Stomach (tissue), 9 donors: ENCODE data around the gene ADGRF3. TPM values are rescaled to one million over a fixed set of nuclear protein-coding genes. Genes with fewer than 3 reads are reported as not detected.
"Not testable (repeated sequence)": the region's sequence is repeated elsewhere in the genome, so short reads cannot be mapped to it uniquely, and the experiment has no call there.

Experiments used
- DNase-seq, 2 donors: peaks; one replicate each; pipeline versions ENCODE4 v3.0.0 to v3.0.0-alpha.2; 2013 to 2019
- H3K27ac ChIP-seq, 5 donors: fragments of 200-600 bp in 4 of 5; sonication (generic) in 4 of 5; one replicate each; pipeline ENCODE4 v1.5.1; 2013 to 2019; ENCODE audit warnings: mild to moderate bottlenecking in 1 of 5, moderate library complexity in 1 of 5
- H3K27me3 ChIP-seq, 3 donors: fragments of 200-600 bp; sonication (generic); one replicate each; pipeline ENCODE4 v1.5.1; 2017 to 2019; ENCODE audit warnings: mixed run types in 1 of 3
- H3K36me3 ChIP-seq, 4 donors: fragments of 200-600 bp; sonication (generic); 1 replicate in 3 of 4; 2 replicates in 1 of 4; pipeline ENCODE4 v1.5.1; 2016 to 2019
- H3K4me1 ChIP-seq, 4 donors: fragments of 200-600 bp; sonication (generic); one replicate each; pipeline ENCODE4 v1.5.1; 2016 to 2019
- H3K4me3 ChIP-seq, 4 donors: fragments of 200-600 bp; sonication (generic) in 3 of 4; one replicate each; pipeline ENCODE4 v1.5.1; 2016 to 2019; ENCODE audit warnings: mild to moderate bottlenecking in 1 of 4
- H3K9me3 ChIP-seq, 4 donors: fragments of 200-600 bp; sonication (generic); one replicate each; pipeline ENCODE4 v1.5.1; 2016 to 2019
- EP300 ChIP-seq: sonication (generic); formaldehyde crosslinking; IDR thresholded peaks from one replicate; pipeline ENCODE4 v1.6.1; 2017; ENCODE audit warnings: antibody characterized with exemption
- POLR2A ChIP-seq, 4 donors: fragments of 450-650 bp; IDR thresholded peaks; one replicate each; pipeline ENCODE4 v1.6.1; 2016; ENCODE audit warnings: antibody characterized with exemption in 4 of 4, control low read depth in 2 of 4, mild to moderate bottlenecking in 1 of 4, moderate library complexity in 1 of 4
- POLR2AphosphoS5 ChIP-seq, 3 donors: sonication (generic); formaldehyde crosslinking; IDR thresholded peaks; one replicate each; pipeline ENCODE4 v1.6.1; 2016; ENCODE audit warnings: antibody characterized with exemption in 3 of 3
- WGBS, 5 donors: extraction: QIAGEN DNeasy Blood & Tissue Kit in 3 of 5; methylation state at CpG; one replicate each; pipeline versions ENCODE4 v1.1.5 to v1.1.7; 2013 to 2018; 5-methylcytosine and 5-hydroxymethylcytosine counted together
- intact Hi-C: fragments of 100-400 bp; cut with DNase I; formaldehyde crosslinking; loops from one replicate; pipeline ENCODE4 v1.15.1; 2023; ENCODE audit warnings: low total_unique reads
- polyA plus RNA-seq, 3 donors: library from polyadenylated mRNA; stranded (reverse); fragments of 200-250 nt; gene quantifications; one replicate each; pipeline ENCODE4 v1.2.3, GENCODE V29; 2013
- total RNA-seq, 5 donors: library from RNA; depleted of rRNA; stranded (reverse); fragments of >200 nt; gene quantifications; one replicate each; pipeline versions ENCODE4 v1.1.0 to v1.2.3, GENCODE V29; 2014 to 2016
- TF ChIP-seq, protein P1 (sequence below), 7 experiments: fragments of 450-650 bp in 4 of 7; fragments of 200-600 bp in 3 of 7; sonication (generic) in 3 of 7; IDR thresholded peaks; one replicate each; pipeline ENCODE4 v1.5.1; 2016 to 2019; ENCODE audit warnings: antibody characterized with exemption in 7 of 7, control low read depth in 2 of 7, mild to moderate bottlenecking in 1 of 7
- donor health status: healthy with polysubstance abuse.
- donor health status: Bipolar disorder and iron deficiency.
- donor health status: healthy.

Gene ADGRF3
- total and polyA plus RNA-seq, 8 donors, result 0.05 to 0.31 (median 0.21) TPM; not detected in 4

DNA sequence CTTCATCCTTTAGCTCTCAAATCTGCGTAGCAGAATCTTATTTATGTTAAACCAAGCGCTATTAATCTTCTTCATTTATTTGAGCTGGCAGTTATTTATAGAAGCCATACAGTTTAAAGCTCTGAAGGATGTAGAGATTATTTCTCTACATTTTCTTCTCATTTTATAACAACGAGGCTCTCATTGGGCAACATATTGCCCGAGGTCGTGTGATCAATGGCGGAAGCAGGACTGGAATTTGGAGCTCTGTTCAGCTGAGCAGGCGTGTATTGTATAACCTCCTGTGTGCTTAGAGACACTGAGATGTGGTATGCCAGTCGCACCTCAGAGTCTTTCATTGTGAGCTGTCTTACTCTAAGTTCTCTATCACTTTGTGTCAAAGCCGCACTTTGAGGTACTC lies 37.6 kb upstream of the ADGRF3 start:
- H3K4me3 ChIP-seq, result no peak overlapping the region
- 78 to 91% (median 85%) methylated on average over 9 of the region's 9 CpGs for WGBS, 5 donors
- H3K4me1 ChIP-seq, result no peaks in the 10 kb centered on the region
- no peaks in the 10 kb centered on the region for H3K27me3 ChIP-seq
- H3K36me3 ChIP-seq, result peaks cover 7 to 64% (median 58%) of the 10 kb centered on the region in 4 donors
- TF ChIP-seq POLR2AphosphoS5 (IDR thresholded peaks at IDR 0.05), result no peak
- no peak for TF ChIP-seq POLR2A (IDR thresholded peaks at IDR 0.05)
- TF ChIP-seq, protein P1, sequence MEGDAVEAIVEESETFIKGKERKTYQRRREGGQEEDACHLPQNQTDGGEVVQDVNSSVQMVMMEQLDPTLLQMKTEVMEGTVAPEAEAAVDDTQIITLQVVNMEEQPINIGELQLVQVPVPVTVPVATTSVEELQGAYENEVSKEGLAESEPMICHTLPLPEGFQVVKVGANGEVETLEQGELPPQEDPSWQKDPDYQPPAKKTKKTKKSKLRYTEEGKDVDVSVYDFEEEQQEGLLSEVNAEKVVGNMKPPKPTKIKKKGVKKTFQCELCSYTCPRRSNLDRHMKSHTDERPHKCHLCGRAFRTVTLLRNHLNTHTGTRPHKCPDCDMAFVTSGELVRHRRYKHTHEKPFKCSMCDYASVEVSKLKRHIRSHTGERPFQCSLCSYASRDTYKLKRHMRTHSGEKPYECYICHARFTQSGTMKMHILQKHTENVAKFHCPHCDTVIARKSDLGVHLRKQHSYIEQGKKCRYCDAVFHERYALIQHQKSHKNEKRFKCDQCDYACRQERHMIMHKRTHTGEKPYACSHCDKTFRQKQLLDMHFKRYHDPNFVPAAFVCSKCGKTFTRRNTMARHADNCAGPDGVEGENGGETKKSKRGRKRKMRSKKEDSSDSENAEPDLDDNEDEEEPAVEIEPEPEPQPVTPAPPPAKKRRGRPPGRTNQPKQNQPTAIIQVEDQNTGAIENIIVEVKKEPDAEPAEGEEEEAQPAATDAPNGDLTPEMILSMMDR (IDR thresholded peaks at IDR 0.05), result no peak
- TF ChIP-seq EP300, result no peak
- intact Hi-C loops, result no loop called here
- no peak for DNase-seq
- H3K27ac ChIP-seq, result no peak overlapping the region
- H3K9me3 ChIP-seq, result no peaks in the 10 kb centered on the region

DNA sequence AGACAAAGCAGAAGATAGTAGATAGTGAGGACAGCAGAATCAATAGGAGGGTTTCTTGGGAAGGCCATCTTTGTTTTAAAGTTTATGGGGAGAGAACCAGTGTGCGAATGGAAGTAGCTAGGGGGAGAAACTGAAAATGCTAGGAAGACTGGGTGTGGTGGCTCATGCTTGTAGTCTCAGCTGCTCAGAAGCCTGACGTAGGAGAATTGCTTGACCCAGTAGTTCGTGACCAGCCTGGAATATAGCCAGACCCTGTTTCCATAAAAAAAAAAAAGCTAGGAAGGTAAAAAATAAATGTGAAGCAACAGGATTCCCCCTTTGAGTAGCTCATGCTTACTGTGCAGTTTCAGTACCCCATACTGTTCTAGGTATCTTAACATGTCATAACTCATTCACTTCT lies 36.0 kb upstream of the ADGRF3 start:
- Histone ChIP-seq H3K27me3 (no peaks in the 10 kb centered on the region), H3K4me1 (no peaks in the 10 kb centered on the region), H3K36me3 (peaks cover 4 to 61% (median 49%) of the 10 kb centered on the region in 4 donors), H3K27ac (no peak overlapping the region), H3K9me3 (no peaks in the 10 kb centered on the region), H3K4me3 (no peak overlapping the region)
- 90 to 97% (median 96%) methylated on average over 3 of the region's 3 CpGs for WGBS, 5 donors
- DNase-seq, result no peak
- TF ChIP-seq, protein P1 (IDR thresholded peaks at IDR 0.05), result no peak
- TF ChIP-seq POLR2AphosphoS5 (IDR thresholded peaks at IDR 0.05), result no peak
- no peak for TF ChIP-seq EP300
- no peak for TF ChIP-seq POLR2A (IDR thresholded peaks at IDR 0.05)
- intact Hi-C loops, result no loop called here

DNA sequence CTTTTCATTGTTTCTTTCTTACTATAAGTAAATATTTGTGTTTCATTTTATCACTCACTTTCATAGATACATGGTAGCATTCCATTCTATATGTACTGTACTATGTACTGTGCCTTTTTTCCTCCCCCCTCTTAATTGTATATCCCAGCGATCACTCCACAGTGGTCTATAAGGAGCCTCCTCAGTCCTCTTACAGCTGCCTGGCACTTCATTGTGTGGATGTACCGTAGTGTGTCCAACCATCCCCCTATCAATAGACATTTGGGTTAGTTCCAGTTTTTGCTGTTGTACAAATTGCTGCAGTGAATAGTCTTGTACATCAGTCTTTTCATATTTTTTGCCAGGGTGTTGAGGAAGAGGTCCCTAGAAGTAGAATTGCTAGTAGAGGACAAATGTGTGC lies 33.7 kb upstream of the ADGRF3 start:
- no peaks in the 10 kb centered on the region for H3K9me3 ChIP-seq
- no peak for DNase-seq
- H3K4me3 ChIP-seq, result no peak overlapping the region
- H3K27ac ChIP-seq, result no peak overlapping the region
- TF ChIP-seq EP300 (no peak), POLR2AphosphoS5 (IDR thresholded peaks at IDR 0.05) (no peak), POLR2A (IDR thresholded peaks at IDR 0.05) (no peak)
- TF ChIP-seq, protein P1 (IDR thresholded peaks at IDR 0.05), result no peak
- H3K27me3 ChIP-seq, result no peaks in the 10 kb centered on the region
- no peaks in the 10 kb centered on the region for H3K4me1 ChIP-seq
- intact Hi-C loops, result no loop called here
- H3K36me3 ChIP-seq, result peaks cover 6 to 58% (median 42%) of the 10 kb centered on the region in 4 donors
- 56 to 76% (median 65%) methylated on average over 2 of the region's 2 CpGs for WGBS, 5 donors

DNA sequence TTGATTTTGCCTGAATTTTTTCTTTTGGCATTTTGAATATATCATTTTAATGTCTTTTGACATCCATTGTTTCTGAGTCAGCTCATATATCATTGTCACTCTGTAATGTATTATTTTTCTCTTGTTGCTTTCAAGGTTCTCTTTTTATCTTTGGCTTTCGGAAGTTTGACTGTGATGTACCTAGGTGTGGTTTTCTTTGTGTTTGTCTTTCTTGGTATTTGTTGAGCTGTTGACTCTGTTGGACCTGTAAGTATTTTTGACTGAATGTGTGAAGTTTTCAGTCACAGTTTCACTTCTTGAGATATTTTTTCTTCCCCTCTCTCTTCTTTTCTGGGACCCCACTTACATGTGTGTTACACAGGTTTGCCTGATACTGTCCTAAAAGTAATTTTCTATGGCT lies 30.2 kb upstream of the ADGRF3 start:
- 53 to 88% (median 77%) methylated on average over 1 of the region's 1 CpG for WGBS, 5 donors
- H3K36me3 ChIP-seq, result peaks cover 10 to 73% (median 57%) of the 10 kb centered on the region in 4 donors
- no peak overlapping the region for H3K4me3 ChIP-seq
- no peak for DNase-seq
- H3K4me1 ChIP-seq, result no peaks in the 10 kb centered on the region
- TF ChIP-seq POLR2A (IDR thresholded peaks at IDR 0.05), result no peak
- TF ChIP-seq, protein P1 (IDR thresholded peaks at IDR 0.05), result no peak
- no peak for TF ChIP-seq POLR2AphosphoS5 (IDR thresholded peaks at IDR 0.05)
- TF ChIP-seq EP300, result no peak
- H3K27me3 ChIP-seq, result no peaks in the 10 kb centered on the region
- intact Hi-C loops, result no loop called here
- H3K27ac ChIP-seq, result no peak overlapping the region
- H3K9me3 ChIP-seq, result no peaks in the 10 kb centered on the region

DNA sequence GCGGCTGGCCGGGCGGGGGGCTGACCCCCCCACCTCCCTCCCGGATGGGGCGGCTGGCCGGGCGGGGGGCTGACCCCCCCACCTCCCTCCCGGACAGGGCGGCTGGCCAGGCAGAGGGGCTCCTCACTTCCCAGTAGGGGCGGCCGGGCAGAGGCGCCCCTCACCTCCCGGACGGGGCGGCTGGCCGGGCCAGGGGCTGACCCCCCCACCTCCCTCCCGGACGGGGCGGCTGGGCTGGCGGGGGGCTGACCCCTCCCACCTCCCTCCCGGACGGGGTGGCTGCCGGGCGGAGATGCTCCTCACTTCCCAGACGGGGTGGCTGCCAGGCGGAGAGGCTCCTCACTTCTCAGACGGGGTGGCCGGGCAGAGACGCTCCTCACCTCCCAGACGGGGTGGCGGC lies 24.3 kb upstream of the ADGRF3 start:
- H3K27me3 ChIP-seq, H3K4me1 ChIP-seq, intact Hi-C loops, H3K9me3 ChIP-seq, DNase-seq, H3K27ac ChIP-seq, H3K4me3 ChIP-seq: not testable (repeated sequence)
- peaks cover 6 to 72% (median 68%) of the 10 kb centered on the region in 4 donors for H3K36me3 ChIP-seq
- 96 to 100% (median 98%) methylated on average over 1 to 20 of the region's 31 CpGs; no CpG with 5 or more reads in 1 of the 5 donors for WGBS, 5 donors

DNA sequence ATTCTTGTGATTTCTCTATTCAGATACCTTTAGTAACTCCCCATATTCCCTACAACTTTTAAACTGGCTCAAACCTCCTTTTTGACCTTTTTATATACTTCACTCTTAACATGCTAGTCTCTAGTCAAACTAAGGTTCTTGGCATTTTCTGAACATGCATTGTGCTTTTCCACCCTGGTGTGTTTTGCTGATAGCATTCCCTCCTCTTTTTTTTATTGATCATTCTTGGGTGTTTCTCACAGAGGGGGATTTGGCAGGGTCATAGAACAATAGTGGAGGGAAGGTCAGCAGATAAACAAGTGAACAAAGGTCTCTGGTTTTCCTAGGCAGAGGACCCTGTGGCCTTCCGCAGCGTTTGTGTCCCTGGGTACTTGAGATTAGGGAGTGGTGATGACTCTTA lies 23.1 kb upstream of the ADGRF3 start:
- H3K27ac ChIP-seq, H3K27me3 ChIP-seq, H3K4me3 ChIP-seq, intact Hi-C loops, DNase-seq, H3K9me3 ChIP-seq, H3K4me1 ChIP-seq: not testable (repeated sequence)
- peaks cover 0 to 62% (median 58%) of the 10 kb centered on the region in 4 donors for H3K36me3 ChIP-seq
- WGBS, 5 donors, result 42 to 87% (median 65%) methylated on average over 2 of the region's 2 CpGs
